Measurements from ENCODE around the gene FOXRED2. TPM values are rescaled to one million over a fixed set of nuclear protein-coding genes. Genes with fewer than 3 reads are reported as not detected.
A peak's percentile ranks its signal among the peaks of the same experiment; 100 is the strongest.

The FOXRED2 gene
- total and polyA plus RNA-seq, 2 experiments from 2014 or later, result 11.5 to 38.3 TPM

DNA sequence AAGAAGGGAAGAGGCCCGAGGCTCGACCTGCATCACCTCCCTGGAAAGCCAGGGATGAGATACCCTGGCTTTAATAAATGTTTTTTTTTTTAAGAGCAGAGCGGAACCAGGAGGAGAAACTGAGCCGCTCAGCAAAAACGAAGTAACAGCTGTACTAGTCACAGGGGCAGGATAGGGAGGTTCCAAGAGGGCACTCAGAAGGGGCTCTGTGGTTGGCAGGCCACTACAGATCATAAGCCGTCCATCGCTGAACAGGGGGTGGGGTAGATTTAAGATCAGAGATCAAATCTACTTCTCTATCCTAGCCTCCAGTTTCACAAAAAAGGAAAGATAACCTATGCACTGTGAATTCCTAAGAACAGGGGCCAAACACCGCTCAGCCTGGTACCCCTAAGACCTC, 21.5 kb upstream of the FOXRED2 start:
- H3K36me3 Mint-ChIP-seq (ENCODE audit: low read depth), result peaks cover 42% of the 10 kb centered on the region
- peaks cover 6% of the 10 kb centered on the region; the same call in 1 of the 2 replicates for H3K4me1 ChIP-seq (ENCODE audit: insufficient read depth)
- H3K4me1 Mint-ChIP-seq, result peaks cover 5% of the 10 kb centered on the region
- peak overlapping the region; percentile 100 for H3K4me3 ChIP-seq
- 0 out of 2 replicates have a peak, but pooled peaks cover 3% of the 10 kb centered on the region for H3K9me2 ChIP-seq (ENCODE audit: insufficient read depth)
- peak; percentile 5 for ATAC-seq
- TF ChIP-seq, protein P1, sequence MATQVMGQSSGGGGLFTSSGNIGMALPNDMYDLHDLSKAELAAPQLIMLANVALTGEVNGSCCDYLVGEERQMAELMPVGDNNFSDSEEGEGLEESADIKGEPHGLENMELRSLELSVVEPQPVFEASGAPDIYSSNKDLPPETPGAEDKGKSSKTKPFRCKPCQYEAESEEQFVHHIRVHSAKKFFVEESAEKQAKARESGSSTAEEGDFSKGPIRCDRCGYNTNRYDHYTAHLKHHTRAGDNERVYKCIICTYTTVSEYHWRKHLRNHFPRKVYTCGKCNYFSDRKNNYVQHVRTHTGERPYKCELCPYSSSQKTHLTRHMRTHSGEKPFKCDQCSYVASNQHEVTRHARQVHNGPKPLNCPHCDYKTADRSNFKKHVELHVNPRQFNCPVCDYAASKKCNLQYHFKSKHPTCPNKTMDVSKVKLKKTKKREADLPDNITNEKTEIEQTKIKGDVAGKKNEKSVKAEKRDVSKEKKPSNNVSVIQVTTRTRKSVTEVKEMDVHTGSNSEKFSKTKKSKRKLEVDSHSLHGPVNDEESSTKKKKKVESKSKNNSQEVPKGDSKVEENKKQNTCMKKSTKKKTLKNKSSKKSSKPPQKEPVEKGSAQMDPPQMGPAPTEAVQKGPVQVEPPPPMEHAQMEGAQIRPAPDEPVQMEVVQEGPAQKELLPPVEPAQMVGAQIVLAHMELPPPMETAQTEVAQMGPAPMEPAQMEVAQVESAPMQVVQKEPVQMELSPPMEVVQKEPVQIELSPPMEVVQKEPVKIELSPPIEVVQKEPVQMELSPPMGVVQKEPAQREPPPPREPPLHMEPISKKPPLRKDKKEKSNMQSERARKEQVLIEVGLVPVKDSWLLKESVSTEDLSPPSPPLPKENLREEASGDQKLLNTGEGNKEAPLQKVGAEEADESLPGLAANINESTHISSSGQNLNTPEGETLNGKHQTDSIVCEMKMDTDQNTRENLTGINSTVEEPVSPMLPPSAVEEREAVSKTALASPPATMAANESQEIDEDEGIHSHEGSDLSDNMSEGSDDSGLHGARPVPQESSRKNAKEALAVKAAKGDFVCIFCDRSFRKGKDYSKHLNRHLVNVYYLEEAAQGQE (IDR thresholded peaks at IDR 0.05; ENCODE audit: unreplicated experiment), result no peak
- TF ChIP-seq, protein P2, sequence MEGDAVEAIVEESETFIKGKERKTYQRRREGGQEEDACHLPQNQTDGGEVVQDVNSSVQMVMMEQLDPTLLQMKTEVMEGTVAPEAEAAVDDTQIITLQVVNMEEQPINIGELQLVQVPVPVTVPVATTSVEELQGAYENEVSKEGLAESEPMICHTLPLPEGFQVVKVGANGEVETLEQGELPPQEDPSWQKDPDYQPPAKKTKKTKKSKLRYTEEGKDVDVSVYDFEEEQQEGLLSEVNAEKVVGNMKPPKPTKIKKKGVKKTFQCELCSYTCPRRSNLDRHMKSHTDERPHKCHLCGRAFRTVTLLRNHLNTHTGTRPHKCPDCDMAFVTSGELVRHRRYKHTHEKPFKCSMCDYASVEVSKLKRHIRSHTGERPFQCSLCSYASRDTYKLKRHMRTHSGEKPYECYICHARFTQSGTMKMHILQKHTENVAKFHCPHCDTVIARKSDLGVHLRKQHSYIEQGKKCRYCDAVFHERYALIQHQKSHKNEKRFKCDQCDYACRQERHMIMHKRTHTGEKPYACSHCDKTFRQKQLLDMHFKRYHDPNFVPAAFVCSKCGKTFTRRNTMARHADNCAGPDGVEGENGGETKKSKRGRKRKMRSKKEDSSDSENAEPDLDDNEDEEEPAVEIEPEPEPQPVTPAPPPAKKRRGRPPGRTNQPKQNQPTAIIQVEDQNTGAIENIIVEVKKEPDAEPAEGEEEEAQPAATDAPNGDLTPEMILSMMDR (conservative IDR thresholded peaks at IDR 0.05; ENCODE audit: low read depth in 2 of 2), result no peak
- TF ChIP-seq, protein P3, sequence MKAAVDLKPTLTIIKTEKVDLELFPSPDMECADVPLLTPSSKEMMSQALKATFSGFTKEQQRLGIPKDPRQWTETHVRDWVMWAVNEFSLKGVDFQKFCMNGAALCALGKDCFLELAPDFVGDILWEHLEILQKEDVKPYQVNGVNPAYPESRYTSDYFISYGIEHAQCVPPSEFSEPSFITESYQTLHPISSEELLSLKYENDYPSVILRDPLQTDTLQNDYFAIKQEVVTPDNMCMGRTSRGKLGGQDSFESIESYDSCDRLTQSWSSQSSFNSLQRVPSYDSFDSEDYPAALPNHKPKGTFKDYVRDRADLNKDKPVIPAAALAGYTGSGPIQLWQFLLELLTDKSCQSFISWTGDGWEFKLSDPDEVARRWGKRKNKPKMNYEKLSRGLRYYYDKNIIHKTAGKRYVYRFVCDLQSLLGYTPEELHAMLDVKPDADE (IDR thresholded peaks at IDR 0.05), result no peak
- no peaks in the 10 kb centered on the region for H3K27me3 ChIP-seq (ENCODE audit: insufficient read depth)
- peaks cover 9% of the 10 kb centered on the region for H4K20me1 ChIP-seq (replicated peaks; ENCODE audit: insufficient read depth)
- peak overlapping the region; percentile 92 for H3K4me3 Mint-ChIP-seq
- peak overlapping the region; percentile 99 for H3K27ac ChIP-seq (ENCODE audit: low read depth)
- peak overlapping the region; percentile 99 for H3K27ac Mint-ChIP-seq
- peaks cover 36% of the 10 kb centered on the region for H3K36me3 ChIP-seq (ENCODE audit: insufficient read depth)
- peaks cover 3% of the 10 kb centered on the region for H3K9me3 Mint-ChIP-seq
- DNase-seq (ENCODE audit: low spot score), result no peak
- H3K79me2 ChIP-seq (replicated peaks; ENCODE audit: insufficient read depth), result peaks cover 30% of the 10 kb centered on the region
- H3K27me3 Mint-ChIP-seq (ENCODE audit: insufficient read depth, low read depth, poor library complexity), result peaks cover 15% of the 10 kb centered on the region
- peak overlapping the region; percentile 100 for H3K4me2 ChIP-seq
- H2AFZ ChIP-seq, result peak overlapping the region; percentile 88; the same call in 1 of the 2 replicates
- peaks cover 29% of the 10 kb centered on the region for H3F3A ChIP-seq (replicated peaks; ENCODE audit: low read depth)

DNA sequence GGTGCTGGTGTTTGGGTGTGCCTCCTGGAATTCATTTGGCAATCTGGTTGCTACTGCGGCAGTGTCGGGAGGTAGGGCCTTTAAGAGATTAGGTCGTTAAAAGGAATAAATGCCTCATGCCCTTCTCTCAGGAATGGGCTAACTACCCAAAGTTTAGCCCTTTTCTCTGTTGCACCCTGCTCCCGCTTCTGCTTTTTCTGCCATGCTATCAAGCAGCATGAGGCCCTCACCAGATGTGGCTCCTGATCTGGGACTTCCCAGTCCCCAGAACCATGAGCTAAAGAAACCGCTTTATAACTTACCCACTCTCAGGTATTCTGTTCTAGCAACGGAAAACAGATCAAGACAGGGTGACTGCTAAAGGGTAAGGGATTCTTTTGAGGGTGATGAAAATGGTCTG, 15.8 kb upstream of the FOXRED2 start:
- Histone ChIP-seq H3K9me2 (ENCODE audit: insufficient read depth) (no peaks in the 10 kb centered on the region), H2AFZ (no peak overlapping the region), H3K36me3 (ENCODE audit: insufficient read depth) (peaks cover 93% of the 10 kb centered on the region), H3K27ac (ENCODE audit: low read depth) (no peak overlapping the region), H4K20me1 (replicated peaks; ENCODE audit: insufficient read depth) (peaks cover 15% of the 10 kb centered on the region), H3K4me2 (no peak overlapping the region), H3K4me1 (ENCODE audit: insufficient read depth) (no peaks in the 10 kb centered on the region), H3K79me2 (replicated peaks; ENCODE audit: insufficient read depth) (peaks cover 20% of the 10 kb centered on the region), H3K27me3 (ENCODE audit: insufficient read depth) (no peaks in the 10 kb centered on the region), H3K4me3 (no peak overlapping the region), H3F3A (replicated peaks; ENCODE audit: low read depth) (peaks cover 26% of the 10 kb centered on the region)
- no peak for ATAC-seq
- Mint-ChIP-seq H3K27ac (no peak overlapping the region), H3K9me3 (no peaks in the 10 kb centered on the region), H3K36me3 (ENCODE audit: low read depth) (peaks cover 96% of the 10 kb centered on the region), H3K4me3 (no peak overlapping the region), H3K27me3 (ENCODE audit: insufficient read depth, low read depth, poor library complexity) (peaks cover 6% of the 10 kb centered on the region), H3K4me1 (peaks cover 3% of the 10 kb centered on the region; the same call in 2 of the 3 replicates)
- DNase-seq (ENCODE audit: low spot score), result no peak
- TF ChIP-seq CREB1 (CRISPR knock-in tag; IDR thresholded peaks at IDR 0.05; ENCODE audit: low read depth) (no peak), EZH2phosphoT487 (IDR thresholded peaks at IDR 0.05; ENCODE audit: unreplicated experiment) (no peak), JUNB (IDR thresholded peaks at IDR 0.05; ENCODE audit: unreplicated experiment) (no peak), NANOG (IDR thresholded peaks at IDR 0.05; ENCODE audit: borderline replicate concordance) (no peak), POLR2AphosphoS5 (IDR thresholded peaks at IDR 0.05; ENCODE audit: low read depth) (no peak), ZNF114 (CRISPR knock-in tag; IDR thresholded peaks at IDR 0.05) (no peak), ZNF331 (CRISPR knock-in tag; IDR thresholded peaks at IDR 0.05; ENCODE audit: low read depth) (no peak)
- TF ChIP-seq, protein P1 (IDR thresholded peaks at IDR 0.05; ENCODE audit: unreplicated experiment), result no peak
- TF ChIP-seq, protein P2 (conservative IDR thresholded peaks at IDR 0.05; ENCODE audit: low read depth in 2 of 2), result no peak
- TF ChIP-seq, protein P3 (IDR thresholded peaks at IDR 0.05), result no peak

Measured in GM23338 (cell line).